GOT3 (cell line): Measurements from ENCODE around the gene PSORS1C2.
"Not testable (repeated sequence)": the region's sequence is repeated elsewhere in the genome, so short reads cannot be mapped to it uniquely, and the experiment has no call there.

Source experiments
- DNase-seq: peaks from one replicate; lab custom pipeline; 2025; ENCODE audit warnings: mixed read lengths; lab: John Stamatoyannopoulos, UW

Gene PSORS1C2

GRCh38 chr6:31138982-31139381, at the start of gene PSORS1C2:
TSS of gene PSORS1C2 (minus strand) at chr6:31139066. CDS start at chr6:31139026, 40 bp downstream.
- no peak for DNase-seq

DNA sequence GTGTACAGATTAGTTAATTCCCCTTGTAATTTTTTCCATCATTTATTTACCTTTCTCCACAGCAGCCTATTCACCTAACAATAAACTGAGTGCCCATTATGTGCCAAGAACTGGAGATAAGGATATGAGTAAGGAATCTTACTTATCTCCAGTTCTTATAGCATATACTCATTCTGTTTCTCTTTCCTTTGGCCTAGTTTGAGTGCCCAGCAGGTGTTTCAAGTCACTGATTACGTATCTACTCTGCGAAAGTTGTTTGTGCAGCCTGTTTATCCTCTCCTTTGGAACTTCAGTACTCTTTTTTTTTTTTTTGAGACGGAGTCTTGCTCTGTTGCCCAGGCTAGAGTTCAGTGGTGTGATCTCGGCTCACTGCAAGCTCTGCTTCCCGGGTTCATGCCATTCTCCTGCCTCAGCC, 48.9 kb upstream of the PSORS1C2 start:
- no peak for DNase-seq

- no peak for DNase-seq
Observed at GRCh38 chr6:31186052-31186734, 47.3 kb upstream of the PSORS1C2 start.

- DNase-seq, result not testable (repeated sequence)
Observed at GRCh38 chr6:31185695-31186051, 46.8 kb upstream of the PSORS1C2 start.

GRCh38 chr6:31183859-31184258, 45.0 kb upstream of the PSORS1C2 start:
- not testable (repeated sequence) for DNase-seq

DNA sequence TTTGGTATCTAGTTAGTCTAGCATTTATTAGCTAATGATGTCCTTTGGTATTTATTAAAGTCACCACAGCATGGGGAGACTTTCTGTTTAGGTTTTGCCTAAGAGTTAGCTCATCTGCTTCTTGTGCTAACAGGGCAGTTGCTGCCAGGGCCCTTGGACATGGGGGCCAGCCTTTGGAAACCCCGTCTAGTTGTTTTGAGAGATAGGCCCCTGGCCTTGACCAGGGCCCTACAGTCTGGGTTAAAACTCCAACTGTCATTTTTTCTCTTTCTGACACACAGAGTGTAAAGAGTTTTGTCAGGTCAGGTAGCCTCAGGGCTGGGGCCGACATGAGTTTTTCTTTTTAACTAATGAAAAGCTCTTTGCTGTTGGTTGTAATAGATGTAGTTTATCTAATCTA, 44.4 kb upstream of the PSORS1C2 start:
- DNase-seq, result not testable (repeated sequence)

GRCh38 chr6:31180500-31180899, 41.6 kb upstream of the PSORS1C2 start:
- DNase-seq, result peak; percentile 67

- no peak for DNase-seq
Observed at GRCh38 chr6:31179896-31180295, 41.0 kb upstream of the PSORS1C2 start.

DNA sequence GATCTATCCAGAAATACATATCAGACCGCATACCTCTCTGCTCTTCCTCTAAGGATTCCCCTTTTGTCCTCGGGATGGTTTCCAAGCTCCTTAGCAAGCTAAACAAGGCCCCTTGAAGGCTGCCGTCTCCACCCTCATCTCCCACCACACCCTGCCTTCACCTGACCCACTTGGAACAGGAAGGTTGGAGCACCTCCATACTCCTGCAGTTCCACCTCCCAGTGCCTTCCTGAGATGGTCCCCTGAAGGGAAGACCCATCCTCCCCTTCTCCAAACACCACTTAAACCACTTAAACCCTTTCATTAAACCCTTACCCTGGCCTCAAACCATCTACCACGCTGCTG, 40.1 kb upstream of the PSORS1C2 start:
- DNase-seq, result no peak

DNA sequence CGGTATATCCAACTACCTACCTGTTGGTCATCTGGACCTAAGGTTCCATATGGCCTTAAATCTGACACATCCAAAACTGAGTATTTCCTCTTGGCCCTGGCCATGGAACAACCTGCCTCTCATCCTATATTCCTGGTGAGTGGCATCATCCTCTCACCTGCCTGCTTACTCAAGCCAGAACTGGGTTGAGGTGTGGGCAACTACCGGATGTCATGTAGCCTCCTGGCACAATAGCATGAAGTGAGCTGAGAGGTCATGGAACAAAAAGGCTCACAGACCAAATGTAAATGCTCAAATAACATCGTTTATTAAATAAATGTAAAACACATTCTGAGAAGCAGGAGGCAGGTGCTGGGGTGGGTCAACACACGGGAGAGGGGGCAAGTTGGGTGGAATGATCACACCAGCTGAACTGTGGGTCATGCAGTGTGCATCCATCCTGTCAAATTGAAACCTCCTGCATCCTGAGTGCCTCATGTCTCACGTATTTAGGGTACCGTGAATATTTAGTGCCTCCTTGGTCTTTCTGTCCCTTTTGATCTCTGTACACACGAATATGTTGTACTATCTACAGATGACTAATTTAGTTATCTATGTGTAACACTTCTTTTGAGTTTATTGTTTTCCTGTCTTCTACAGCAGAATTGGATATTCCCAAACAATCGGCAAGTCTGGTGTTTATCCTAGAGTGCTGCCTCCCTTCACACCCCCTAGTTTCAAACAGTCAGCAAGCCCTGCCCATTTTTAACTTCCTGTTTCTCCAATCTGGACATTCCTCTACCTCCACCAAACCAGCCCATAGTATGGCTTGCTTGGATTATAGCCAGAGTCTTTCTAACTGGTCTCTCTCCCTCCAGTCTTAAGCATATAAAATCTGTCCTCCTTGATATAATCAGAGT, 39.5 kb upstream of the PSORS1C2 start:
- DNase-seq, result no peak

GRCh38 chr6:31175971-31176370, 37.1 kb upstream of the PSORS1C2 start:
- DNase-seq, result no peak

DNA sequence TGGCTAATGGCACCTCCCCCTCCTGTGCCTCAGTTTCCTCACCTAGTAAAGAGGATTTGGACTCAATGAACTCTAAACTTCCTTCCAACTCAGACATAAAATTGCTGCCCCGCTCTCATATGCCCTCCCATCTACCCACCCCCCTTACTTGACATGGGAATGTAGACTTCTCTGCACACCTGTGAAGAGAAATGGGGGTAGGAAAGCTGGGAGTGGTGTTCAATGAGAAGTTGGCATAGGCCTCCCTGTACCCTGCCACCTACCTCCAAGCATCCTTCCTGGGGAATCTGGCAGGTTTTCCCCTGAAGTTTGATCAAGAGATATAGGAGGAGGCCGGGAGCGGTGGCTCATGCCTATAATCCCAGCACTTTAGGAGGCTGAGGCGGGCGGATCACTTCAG, 35.5 kb upstream of the PSORS1C2 start:
- DNase-seq, result no peak

DNA sequence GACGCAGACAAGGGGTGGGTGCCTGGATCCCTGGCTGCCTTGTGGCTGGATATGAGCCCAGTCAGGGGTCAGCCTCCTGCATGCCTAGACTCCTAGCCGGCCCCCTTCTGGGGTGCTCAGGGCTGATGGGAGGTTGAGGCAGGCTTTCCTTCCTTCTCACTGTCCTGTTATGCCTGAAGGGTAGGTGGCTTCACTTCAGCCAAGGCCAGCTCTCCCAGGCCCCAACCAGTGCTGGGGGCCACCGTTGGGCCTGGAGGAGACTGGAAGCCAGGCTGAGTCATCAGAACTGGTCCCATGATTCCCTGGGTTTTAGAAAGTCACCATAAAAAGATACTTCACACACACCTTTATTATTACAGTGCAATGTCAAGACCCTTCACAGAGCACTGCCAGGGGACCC, 34.5 kb upstream of the PSORS1C2 start:
- no peak for DNase-seq

- DNase-seq, result no peak
Observed at GRCh38 chr6:31172973-31173384, 34.1 kb upstream of the PSORS1C2 start.

DNA sequence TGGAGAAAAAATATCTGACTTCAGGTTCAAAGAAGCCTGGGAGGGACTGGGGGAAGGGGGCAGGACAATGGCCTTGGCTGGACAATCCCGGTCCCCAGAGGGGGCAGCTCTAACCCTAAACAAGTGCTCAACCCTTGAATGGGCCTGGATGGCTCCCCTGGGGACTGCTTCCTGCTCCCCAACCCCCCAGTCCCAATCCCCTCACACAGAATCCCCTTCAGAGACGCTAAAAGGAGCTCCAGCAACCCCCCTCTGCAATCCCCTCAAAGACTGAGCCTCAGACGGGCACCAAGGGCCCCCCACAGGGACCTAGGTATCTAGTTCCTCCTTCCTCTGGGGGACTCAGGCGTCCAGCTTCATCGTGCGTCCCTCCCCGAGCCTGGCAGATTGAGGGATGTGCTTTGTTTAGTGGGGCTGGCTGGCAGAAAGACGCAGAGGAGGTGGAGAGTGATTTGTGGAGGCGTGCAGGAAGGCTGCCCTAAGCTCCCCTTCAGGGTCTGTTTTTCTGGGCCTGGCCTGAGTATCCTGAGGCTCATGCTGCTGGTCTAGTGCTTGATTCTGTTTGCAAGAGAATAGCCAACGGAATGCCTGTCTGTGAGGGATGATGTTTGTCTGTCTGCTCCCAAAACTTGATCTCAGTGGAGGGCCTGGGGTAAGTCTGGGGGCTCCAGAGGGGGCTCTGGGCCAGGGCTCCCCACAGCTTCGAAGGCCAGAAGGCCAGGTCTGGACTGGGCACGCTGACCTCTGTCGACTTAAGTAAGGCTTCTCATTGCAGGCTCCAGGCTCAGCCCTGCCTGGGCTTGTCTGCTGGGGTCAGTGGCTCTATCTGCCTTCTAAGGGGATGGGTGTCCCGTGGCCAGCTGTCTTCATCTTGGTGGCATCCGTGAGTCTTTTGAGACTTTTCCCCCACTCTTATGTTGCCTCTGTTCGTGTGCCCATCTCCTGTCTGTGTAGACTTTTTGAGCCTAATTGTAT, 33.4 kb upstream of the PSORS1C2 start:
- DNase-seq, result no peak

DNA sequence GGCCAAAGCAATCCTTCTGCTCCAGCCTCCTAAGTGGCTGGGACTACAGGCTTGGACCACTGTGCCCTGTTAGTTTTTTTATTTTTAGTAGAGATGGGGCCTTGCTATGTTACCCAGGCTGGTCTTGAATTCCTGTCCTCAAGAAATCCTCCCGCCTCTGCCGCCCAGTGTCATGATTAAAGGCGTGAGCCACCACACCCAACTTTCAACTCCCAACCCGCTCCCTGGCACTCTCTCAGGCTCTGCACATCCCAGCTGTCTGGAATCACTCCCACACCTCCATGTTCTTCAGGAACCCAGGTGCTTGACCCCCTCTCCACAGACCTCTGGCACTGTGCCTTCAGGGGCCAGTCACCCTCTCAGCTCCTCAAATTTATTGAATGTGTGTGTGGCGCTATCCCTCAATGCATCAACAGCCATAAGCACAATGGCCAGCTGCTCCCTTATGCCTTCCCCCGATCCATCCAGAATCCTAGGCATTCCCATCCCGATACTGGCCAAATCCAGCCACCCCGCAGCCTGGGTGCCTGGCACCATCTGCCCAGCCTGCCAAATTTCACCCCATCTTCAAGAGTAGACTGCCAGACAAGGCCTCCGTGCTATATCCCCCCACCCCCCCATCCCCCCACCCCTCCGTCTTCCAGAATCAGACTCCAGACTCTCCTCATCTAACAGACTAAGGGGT, 32.3 kb upstream of the PSORS1C2 start:
- DNase-seq, result no peak

DNA sequence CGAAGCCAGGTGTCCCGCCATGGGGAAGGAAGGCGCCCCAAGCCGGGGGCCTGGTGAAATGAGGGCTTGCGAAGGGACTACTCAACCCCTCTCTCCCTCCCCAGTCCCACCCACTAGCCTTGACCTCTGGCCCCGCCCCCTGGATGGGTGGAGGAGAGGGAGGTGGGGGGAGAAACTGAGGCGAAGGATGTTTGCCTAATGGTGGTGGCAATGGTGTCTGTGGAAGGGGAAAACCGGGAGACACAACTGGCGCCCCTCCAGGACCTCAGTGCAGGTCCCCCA, 31.7 kb upstream of the PSORS1C2 start, which contains the start of gene POU5F1:
Gene POU5F1, minus strand, starts transcription at position 83 of the 282 bp plus-strand sequence. Its CDS starts 62 bp downstream, at position 21.
- no peak for DNase-seq

DNA sequence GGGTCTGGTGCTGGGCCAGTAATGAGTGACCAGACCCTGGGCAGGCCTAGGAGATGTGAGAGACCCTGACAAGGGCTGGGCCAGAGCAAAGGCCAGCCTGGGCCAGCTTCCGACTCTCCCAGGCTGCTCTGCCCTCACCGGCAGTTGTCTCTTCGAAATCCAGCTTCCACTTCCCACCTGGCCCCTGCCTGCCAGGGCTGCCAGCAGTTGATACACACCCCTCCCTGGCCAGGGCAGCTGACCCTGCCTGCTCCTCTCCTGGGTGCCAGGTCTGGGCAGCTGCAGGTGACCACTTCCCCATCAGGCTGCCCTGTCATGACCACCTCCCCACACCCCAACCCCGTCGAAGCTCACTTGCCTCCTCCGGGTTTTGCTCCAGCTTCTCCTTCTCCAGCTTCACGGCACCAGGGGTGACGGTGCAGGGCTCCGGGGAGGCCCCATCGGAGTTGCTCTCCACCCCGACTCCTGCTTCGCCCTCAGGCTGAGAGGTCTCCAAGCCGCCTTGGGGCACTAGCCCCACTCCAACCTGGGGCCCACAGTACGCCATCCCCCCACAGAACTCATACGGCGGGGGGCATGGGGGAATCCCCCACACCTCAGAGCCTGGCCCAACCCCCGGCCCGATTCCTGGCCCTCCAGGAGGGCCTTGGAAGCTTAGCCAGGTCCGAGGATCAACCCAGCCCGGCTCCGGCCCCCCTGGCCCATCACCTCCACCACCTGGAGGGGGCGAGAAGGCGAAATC, 31.2 kb upstream of the PSORS1C2 start:
- not testable (repeated sequence) for DNase-seq

- no peak for DNase-seq
Observed at GRCh38 chr6:31169123-31169857, 30.4 kb upstream of the PSORS1C2 start.

- DNase-seq, result no peak
Observed at GRCh38 chr6:31168606-31169005, 29.7 kb upstream of the PSORS1C2 start.
